Measurements from ENCODE around the gene CRACR2B. TPM values are rescaled to one million over a fixed set of nuclear protein-coding genes. Genes with fewer than 3 reads are reported as not detected.

Gene CRACR2B
- total and polyA plus RNA-seq, 2 of the 13 experiments (the other 11 are each of a cell fraction or from before 2014, with no cell fraction given): 14.9 to 21.0 TPM

- TF ChIP-seq KDM4B (CRISPR knock-in tag; IDR thresholded peaks at IDR 0.05): no peak
- TF ChIP-seq ZC3H13 (CRISPR knock-in tag; IDR thresholded peaks at IDR 0.05): peak; percentile 86
- TF ChIP-seq, protein P1, sequence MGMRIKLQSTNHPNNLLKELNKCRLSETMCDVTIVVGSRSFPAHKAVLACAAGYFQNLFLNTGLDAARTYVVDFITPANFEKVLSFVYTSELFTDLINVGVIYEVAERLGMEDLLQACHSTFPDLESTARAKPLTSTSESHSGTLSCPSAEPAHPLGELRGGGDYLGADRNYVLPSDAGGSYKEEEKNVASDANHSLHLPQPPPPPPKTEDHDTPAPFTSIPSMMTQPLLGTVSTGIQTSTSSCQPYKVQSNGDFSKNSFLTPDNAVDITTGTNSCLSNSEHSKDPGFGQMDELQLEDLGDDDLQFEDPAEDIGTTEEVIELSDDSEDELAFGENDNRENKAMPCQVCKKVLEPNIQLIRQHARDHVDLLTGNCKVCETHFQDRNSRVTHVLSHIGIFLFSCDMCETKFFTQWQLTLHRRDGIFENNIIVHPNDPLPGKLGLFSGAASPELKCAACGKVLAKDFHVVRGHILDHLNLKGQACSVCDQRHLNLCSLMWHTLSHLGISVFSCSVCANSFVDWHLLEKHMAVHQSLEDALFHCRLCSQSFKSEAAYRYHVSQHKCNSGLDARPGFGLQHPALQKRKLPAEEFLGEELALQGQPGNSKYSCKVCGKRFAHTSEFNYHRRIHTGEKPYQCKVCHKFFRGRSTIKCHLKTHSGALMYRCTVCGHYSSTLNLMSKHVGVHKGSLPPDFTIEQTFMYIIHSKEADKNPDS (CRISPR knock-in tag; IDR thresholded peaks at IDR 0.05): no peak; the same call in 1 of the 2 replicates
- TF ChIP-seq ZBTB7B (CRISPR knock-in tag; IDR thresholded peaks at IDR 0.05): no peak
- TF ChIP-seq BATF2 (CRISPR knock-in tag; IDR thresholded peaks at IDR 0.05): 0 out of 2 replicates have a peak, but pooled peaks have one; percentile 18
- peak; percentile 65; the same call in 1 of the 2 replicates for TF ChIP-seq ZNF83 (CRISPR knock-in tag; IDR thresholded peaks at IDR 0.05; ENCODE audit: borderline replicate concordance)
- TF ChIP-seq IKZF4 (CRISPR knock-in tag; IDR thresholded peaks at IDR 0.05; ENCODE audit: borderline replicate concordance, low read depth, not compliant biosample characterization): peak; percentile 87
- 0 out of 2 replicates have a peak, but pooled peaks have one; percentile 28 for TF ChIP-seq KMT2A (CRISPR knock-in tag; IDR thresholded peaks at IDR 0.05)
- 0 out of 2 replicates have a peak, but pooled peaks have one; percentile 8 for TF ChIP-seq PITX1 (CRISPR knock-in tag; IDR thresholded peaks at IDR 0.05)
- TF ChIP-seq MYPOP (CRISPR knock-in tag; IDR thresholded peaks at IDR 0.05): peak; percentile 89
- TF ChIP-seq, protein P2, sequence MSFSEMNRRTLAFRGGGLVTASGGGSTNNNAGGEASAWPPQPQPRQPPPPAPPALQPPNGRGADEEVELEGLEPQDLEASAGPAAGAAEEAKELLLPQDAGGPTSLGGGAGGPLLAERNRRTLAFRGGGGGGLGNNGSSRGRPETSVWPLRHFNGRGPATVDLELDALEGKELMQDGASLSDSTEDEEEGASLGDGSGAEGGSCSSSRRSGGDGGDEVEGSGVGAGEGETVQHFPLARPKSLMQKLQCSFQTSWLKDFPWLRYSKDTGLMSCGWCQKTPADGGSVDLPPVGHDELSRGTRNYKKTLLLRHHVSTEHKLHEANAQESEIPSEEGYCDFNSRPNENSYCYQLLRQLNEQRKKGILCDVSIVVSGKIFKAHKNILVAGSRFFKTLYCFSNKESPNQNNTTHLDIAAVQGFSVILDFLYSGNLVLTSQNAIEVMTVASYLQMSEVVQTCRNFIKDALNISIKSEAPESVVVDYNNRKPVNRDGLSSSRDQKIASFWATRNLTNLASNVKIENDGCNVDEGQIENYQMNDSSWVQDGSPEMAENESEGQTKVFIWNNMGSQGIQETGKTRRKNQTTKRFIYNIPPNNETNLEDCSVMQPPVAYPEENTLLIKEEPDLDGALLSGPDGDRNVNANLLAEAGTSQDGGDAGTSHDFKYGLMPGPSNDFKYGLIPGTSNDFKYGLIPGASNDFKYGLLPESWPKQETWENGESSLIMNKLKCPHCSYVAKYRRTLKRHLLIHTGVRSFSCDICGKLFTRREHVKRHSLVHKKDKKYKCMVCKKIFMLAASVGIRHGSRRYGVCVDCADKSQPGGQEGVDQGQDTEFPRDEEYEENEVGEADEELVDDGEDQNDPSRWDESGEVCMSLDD (CRISPR knock-in tag; IDR thresholded peaks at IDR 0.05; ENCODE audit: borderline replicate concordance): no peak
- TF ChIP-seq, protein P3, sequence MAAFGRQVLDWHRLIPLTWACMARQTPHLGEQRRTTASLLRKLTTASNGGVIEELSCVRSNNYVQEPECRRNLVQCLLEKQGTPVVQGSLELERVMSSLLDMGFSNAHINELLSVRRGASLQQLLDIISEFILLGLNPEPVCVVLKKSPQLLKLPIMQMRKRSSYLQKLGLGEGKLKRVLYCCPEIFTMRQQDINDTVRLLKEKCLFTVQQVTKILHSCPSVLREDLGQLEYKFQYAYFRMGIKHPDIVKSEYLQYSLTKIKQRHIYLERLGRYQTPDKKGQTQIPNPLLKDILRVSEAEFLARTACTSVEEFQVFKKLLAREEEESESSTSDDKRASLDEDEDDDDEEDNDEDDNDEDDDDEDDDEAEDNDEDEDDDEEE (CRISPR knock-in tag; IDR thresholded peaks at IDR 0.05): no peak
- no peak for TF ChIP-seq PAF1 (CRISPR knock-in tag; IDR thresholded peaks at IDR 0.05)
- no peak for TF ChIP-seq ZNF660 (CRISPR knock-in tag; IDR thresholded peaks at IDR 0.05; ENCODE audit: borderline replicate concordance, low read depth)
- TF ChIP-seq ZNF598 (CRISPR knock-in tag; IDR thresholded peaks at IDR 0.05; ENCODE audit: borderline replicate concordance): no peak
- TF ChIP-seq REXO4 (CRISPR knock-in tag; IDR thresholded peaks at IDR 0.05; ENCODE audit: borderline replicate concordance): no peak
- peak; percentile 96 for TF ChIP-seq SRSF1 (optimal IDR thresholded peaks at IDR 0.05; ENCODE audit: low read depth, low read length)
- peak; percentile 44; the same call in 1 of the 2 replicates for TF ChIP-seq ZNF24 (IDR thresholded peaks at IDR 0.05)
- TF ChIP-seq NFIC (IDR thresholded peaks at IDR 0.05; ENCODE audit: low read length): no peak
- TF ChIP-seq KAT7 (CRISPR knock-in tag; IDR thresholded peaks at IDR 0.05; ENCODE audit: borderline replicate concordance): no peak
- 0 out of 2 replicates have a peak, but pooled peaks have one; percentile 28 for TF ChIP-seq FOXA3 (CRISPR knock-in tag; IDR thresholded peaks at IDR 0.05)
- no peak; the same call in 1 of the 2 replicates for TF ChIP-seq IRX3 (CRISPR knock-in tag; IDR thresholded peaks at IDR 0.05; ENCODE audit: borderline replicate concordance, low read depth)
Observed at GRCh38 chr11:842370-843002, 14.8 kb downstream of the CRACR2B start, which contains the start of the genes POLR2L and TSPAN4 (continued).

All from HepG2 (cell line).